Kidney epithelial cell (primary cell): ENCODE measurements around the gene GPR15. TPM values are rescaled to one million over a fixed set of nuclear protein-coding genes. Genes with fewer than 3 reads are reported as not detected.

Experiments used
- DNase-seq: peaks from one replicate; pipeline ENCODE4 v3.0.0-alpha.2; 2010; ENCODE audit warnings: low read depth
- H3K27me3 ChIP-seq: 2 replicates; pipeline ENCODE4 v1.6.0; 2011; ENCODE audit warnings: low read length; ENCODE audit not compliant: control insufficient read depth, insufficient read depth
- H3K36me3 ChIP-seq: 2 replicates; pipeline ENCODE4 v1.5.1; 2011; ENCODE audit warnings: low read length; ENCODE audit not compliant: control insufficient read depth, insufficient read depth
- H3K4me3 ChIP-seq: 2 replicates; pipeline ENCODE4 v1.5.1; 2011; ENCODE audit warnings: low read depth, mild to moderate bottlenecking, control low read depth, low read length
- CTCF ChIP-seq: IDR thresholded peaks from 2 replicates; pipeline ENCODE4 v1.5.1; 2011; ENCODE audit warnings: mild to moderate bottlenecking, moderate library complexity, low read length, control low read depth, inconsistent platforms; ENCODE audit not compliant: insufficient read depth, poor library complexity, severe bottlenecking
- total RNA-seq: library from RNA; depleted of rRNA; stranded (reverse); fragments of >200 nt; gene quantifications from 2 replicates; pipeline ENCODE4 v1.2.3, GENCODE V29; 2015

Gene GPR15
- total RNA-seq, 1 donor from 2014 or later: not detected

- Histone ChIP-seq H3K4me3 (no peak overlapping the region), H3K36me3 (no peaks in the 10 kb centered on the region), H3K27me3 (no peaks in the 10 kb centered on the region)
- DNase-seq: no peak
- TF ChIP-seq CTCF: no peak
Measured at GRCh38 chr3:98532275-98532637, 478 bp downstream of the GPR15 start.

- no peak for TF ChIP-seq CTCF
- Histone ChIP-seq H3K36me3 (no peaks in the 10 kb centered on the region), H3K4me3 (no peak overlapping the region), H3K27me3 (no peaks in the 10 kb centered on the region)
- no peak for DNase-seq
Measured at GRCh38 chr3:98532709-98533571, 1.2 kb downstream of the GPR15 start.

GRCh38 chr3:98534168-98534567 lies 2.4 kb downstream of the GPR15 start:
- no peaks in the 10 kb centered on the region for H3K36me3 ChIP-seq
- no peak for DNase-seq
- no peak overlapping the region for H3K4me3 ChIP-seq
- no peak for TF ChIP-seq CTCF
- no peaks in the 10 kb centered on the region for H3K27me3 ChIP-seq

- DNase-seq: no peak
- H3K27me3 ChIP-seq: no peaks in the 10 kb centered on the region
- no peak for TF ChIP-seq CTCF
- H3K4me3 ChIP-seq: no peak overlapping the region
- H3K36me3 ChIP-seq: no peaks in the 10 kb centered on the region
Measured at GRCh38 chr3:98534734-98535133, 3.0 kb downstream of the GPR15 start.

- no peak for DNase-seq
- H3K27me3 ChIP-seq: no peaks in the 10 kb centered on the region
- H3K4me3 ChIP-seq: no peak overlapping the region
- no peaks in the 10 kb centered on the region for H3K36me3 ChIP-seq
- TF ChIP-seq CTCF: no peak
Measured at GRCh38 chr3:98536456-98537017, 4.8 kb downstream of the GPR15 start.
